IMR-90 (cell line): ENCODE data around the gene HAND1. TPM values are rescaled to one million over a fixed set of nuclear protein-coding genes. Genes with fewer than 3 reads are reported as not detected.

Experiments used
- ATAC-seq: fragments of 200-7000 bp; cut with Tn5 transposase; 2 replicates; pipeline ENCODE4 v1.9.1; 2020; ENCODE audit warnings: low read depth, mild to moderate bottlenecking, moderate library complexity
- BruUV-seq: library from RNA; stranded (reverse); fragments of 400-500 nt; replicated peaks from 2 replicates; lab custom pipeline; 2021; lab: Mats Ljungman, UMichigan
- CTCF ChIA-PET: fragments of 300-600 bp; formaldehyde crosslinking; extraction: SDS; loops from one replicate; lab custom pipeline; 2021; ENCODE audit warnings: antibody characterized with exemption; lab: Yijun Ruan, JAX
- POLR2A ChIA-PET: fragments of 300-600 bp; sonication (Branson Sonifier 250); formaldehyde crosslinking; loops from one replicate; lab custom pipeline; 2022; ENCODE audit warnings: antibody characterized with exemption; ENCODE audit not compliant: unreplicated experiment; lab: Charles Lee
- DNase-seq: peaks from one replicate; pipeline ENCODE4 v3.0.0; 2013
- H2AFZ ChIP-seq: replicated peaks from 2 replicates; pipeline ENCODE3; 2013; ENCODE audit warnings: low read length, mild to moderate bottlenecking; ENCODE audit not compliant: poor library complexity
- H2AK5ac ChIP-seq: 2 replicates; pipeline ENCODE4 v1.6.1; 2013; ENCODE audit warnings: low read depth, low read length, inconsistent platforms
- H2AK9ac ChIP-seq: replicated peaks from 2 replicates; pipeline ENCODE3; 2013; ENCODE audit warnings: mild to moderate bottlenecking, low read depth, low read length, moderate library complexity; ENCODE audit not compliant: poor library complexity
- H2BK120ac ChIP-seq: 2 replicates; pipeline ENCODE4 v1.6.1; 2013; ENCODE audit warnings: low read depth, low read length, inconsistent platforms
- H2BK15ac ChIP-seq: 3 replicates; pipeline ENCODE4 v1.6.1; 2013; ENCODE audit warnings: low read depth, low read length, inconsistent platforms
- H2BK20ac ChIP-seq: 2 replicates; pipeline ENCODE4 v1.6.1; 2013; ENCODE audit warnings: low read depth, mild to moderate bottlenecking, inconsistent platforms, low read length, moderate library complexity
- H2BK5ac ChIP-seq: 2 replicates; pipeline ENCODE4 v1.6.1; 2013; ENCODE audit warnings: mild to moderate bottlenecking, low read depth, low read length, inconsistent platforms; ENCODE audit not compliant: poor library complexity, severe bottlenecking
- H3K14ac ChIP-seq: replicated peaks from 2 replicates; pipeline ENCODE4 v1.6.1; 2013; ENCODE audit warnings: low read depth, low read length, inconsistent platforms
- H3K18ac ChIP-seq: 2 replicates; pipeline ENCODE4 v1.6.1; 2013; ENCODE audit warnings: low read depth, low read length, control low read depth
- H3K23ac ChIP-seq: 2 replicates; pipeline ENCODE4 v1.6.1; 2013; ENCODE audit warnings: low read depth, low read length, inconsistent platforms
- H3K27ac ChIP-seq: 2 replicates; pipeline ENCODE4 v1.5.1; 2013; ENCODE audit warnings: mild to moderate bottlenecking, control low read depth, low read length; ENCODE audit not compliant: insufficient read depth
- H3K27me3 ChIP-seq: 2 replicates; pipeline ENCODE4 v1.6.1; 2013; ENCODE audit warnings: low read length; ENCODE audit not compliant: control insufficient read depth, insufficient read depth
- H3K36me3 ChIP-seq: 2 replicates; pipeline ENCODE4 v1.6.1; 2013; ENCODE audit warnings: low read length, mixed read lengths; ENCODE audit not compliant: control insufficient read depth, insufficient read depth
- H3K4ac ChIP-seq: 2 replicates; pipeline ENCODE4 v1.6.1; 2013; ENCODE audit warnings: low read depth, low read length, inconsistent platforms
- H3K4me1 ChIP-seq: 2 replicates; pipeline ENCODE4 v1.6.1; 2013; ENCODE audit warnings: low read length, mixed read lengths; ENCODE audit not compliant: control insufficient read depth, insufficient read depth
- H3K4me2 ChIP-seq: 2 replicates; pipeline ENCODE4 v1.6.1; 2013; ENCODE audit warnings: low read depth, mild to moderate bottlenecking, control low read depth, low read length, moderate library complexity
- H3K4me3 ChIP-seq: 2 replicates; pipeline ENCODE4 v1.5.1; 2013; ENCODE audit warnings: low read depth, mild to moderate bottlenecking, control low read depth, low read length, moderate library complexity; ENCODE audit not compliant: insufficient read depth
- H3K56ac ChIP-seq: 2 replicates; pipeline ENCODE4 v1.6.1; 2013; ENCODE audit warnings: low read length, inconsistent platforms; ENCODE audit not compliant: insufficient read depth; ENCODE audit errors: extremely low read depth
- H3K79me1 ChIP-seq, 2 experiments: 2 replicates each; pipeline ENCODE4 v1.6.1; 2013; ENCODE audit warnings: low read length in 2 of 2, inconsistent platforms in 1 of 2, low read depth in 1 of 2
- H3K9ac ChIP-seq: 2 replicates; pipeline ENCODE4 v1.6.1; 2013; ENCODE audit warnings: low read depth, low read length, control low read depth
- H3K9me1 ChIP-seq: 2 replicates; pipeline ENCODE4 v1.6.1; 2013; ENCODE audit warnings: low read length, inconsistent platforms; ENCODE audit not compliant: insufficient read depth
- H3K9me3 ChIP-seq: 2 replicates; pipeline ENCODE4 v1.6.1; 2013; ENCODE audit warnings: low read length; ENCODE audit not compliant: control insufficient read depth, insufficient read depth
- H4K20me1 ChIP-seq: 2 replicates; pipeline ENCODE4 v1.6.1; 2013; ENCODE audit warnings: low read length, inconsistent platforms; ENCODE audit not compliant: insufficient read depth
- H4K5ac ChIP-seq: 2 replicates; pipeline ENCODE4 v1.6.1; 2013; ENCODE audit warnings: mild to moderate bottlenecking, low read depth, low read length, control low read depth
- H4K8ac ChIP-seq, 2 experiments: 2 replicates each; pipeline ENCODE4 v1.6.1; 2013; ENCODE audit warnings: low read depth in 2 of 2, low read length in 2 of 2, control low read depth in 1 of 2, inconsistent platforms in 1 of 2
- H4K91ac ChIP-seq: 2 replicates; pipeline ENCODE4 v1.6.1; 2013; ENCODE audit warnings: low read depth, low read length, inconsistent platforms; ENCODE audit not compliant: insufficient read depth
- FOS ChIP-seq: fragments of 150-350 bp; IDR thresholded peaks from 2 replicates; pipeline ENCODE4 v1.6.1; 2016; ENCODE audit warnings: low read depth, low read length
- MAFK ChIP-seq: IDR thresholded peaks from 2 replicates; pipeline ENCODE4 v1.6.1; 2012; ENCODE audit warnings: low read depth, low read length, improper control_type of control experiment
- WGBS, 2 experiments: methylation state at CpG; one replicate each; pipeline versions ENCODE4 v1.1.5 to v1.1.7; 2013; ENCODE audit warnings: missing lambda C conversion rate in 2 of 2; ENCODE audit not compliant: insufficient read length in 1 of 2; ENCODE audit errors: extremely low coverage in 2 of 2; 5-methylcytosine and 5-hydroxymethylcytosine counted together
- dilution Hi-C: fragments of 300-500 bp; cut with HindIII; formaldehyde crosslinking; loops from one replicate; pipeline ENCODE4 v1.14.3; 2018; ENCODE audit warnings: low sequenced_read_pairs; ENCODE audit not compliant: unreplicated experiment
- in situ Hi-C: fragments of 300-500 bp; cut with MboI; formaldehyde crosslinking; loops from 3 replicates; pipeline ENCODE4 v1.14.3; 2019; ENCODE audit warnings: low sequenced_read_pairs, inconsistent platforms, mixed read lengths
- intact Hi-C: fragments of 100-400 bp; cut with micrococcal nuclease; formaldehyde crosslinking; loops from 2 replicates; pipeline ENCODE4 v1.10.0; 2022
- polyA plus RNA-seq, 3 experiments: library from polyadenylated mRNA; depleted of rRNA; stranded (reverse); fragments of >200 nt; gene quantifications; 2 replicates each; pipeline ENCODE4 v1.2.3, GENCODE V29; 2012; ENCODE audit warnings: low replicate concordance in 1 of 3
- total RNA-seq: library from RNA; depleted of rRNA; stranded (reverse); fragments of >200 nt; gene quantifications from 2 replicates; pipeline ENCODE4 v1.2.3, GENCODE V29; 2012
- TF ChIP-seq, protein P1 (sequence below): fragments of 150-350 bp; IDR thresholded peaks from 2 replicates; pipeline ENCODE4 v1.6.1; 2017; ENCODE audit warnings: mild to moderate bottlenecking, antibody characterized with exemption, low read length, low read depth

HAND1 gene
- total and polyA plus RNA-seq, 2 of the 4 experiments (the other 2 are of a cell fraction) = not detected

- H3K23ac ChIP-seq = 0 out of 2 replicates have a peak overlapping the region, but pooled peaks have one; percentile 50
- no peak overlapping the region for H3K4me2 ChIP-seq
- H4K8ac ChIP-seq = no peak overlapping the region
- no peak overlapping the region for H2BK5ac ChIP-seq
- dilution Hi-C loops = no loop called here
- CTCF ChIA-PET = no interaction called here
- H3K27me3 ChIP-seq = peaks cover 94% of the 10 kb centered on the region
- H3K27ac ChIP-seq = no peak overlapping the region
- no peaks in the 10 kb centered on the region for H3K79me1 ChIP-seq
- no peak overlapping the region for H3K9ac ChIP-seq
- ATAC-seq (no peak), DNase-seq (no peak)
- peaks cover 14% of the 10 kb centered on the region; the same call in 1 of the 2 replicates for H4K20me1 ChIP-seq
- H2AK5ac ChIP-seq = no peak overlapping the region
- H3K4me3 ChIP-seq = no peak overlapping the region
- H2BK20ac ChIP-seq = no peak overlapping the region
- H3K4me1 ChIP-seq = peaks cover 4% of the 10 kb centered on the region; the same call in 1 of the 2 replicates
- H2AFZ ChIP-seq = no peak overlapping the region
- POLR2A ChIA-PET = no interaction called here
- TF ChIP-seq MAFK (no peak), FOS (no peak)
- TF ChIP-seq, protein P1, sequence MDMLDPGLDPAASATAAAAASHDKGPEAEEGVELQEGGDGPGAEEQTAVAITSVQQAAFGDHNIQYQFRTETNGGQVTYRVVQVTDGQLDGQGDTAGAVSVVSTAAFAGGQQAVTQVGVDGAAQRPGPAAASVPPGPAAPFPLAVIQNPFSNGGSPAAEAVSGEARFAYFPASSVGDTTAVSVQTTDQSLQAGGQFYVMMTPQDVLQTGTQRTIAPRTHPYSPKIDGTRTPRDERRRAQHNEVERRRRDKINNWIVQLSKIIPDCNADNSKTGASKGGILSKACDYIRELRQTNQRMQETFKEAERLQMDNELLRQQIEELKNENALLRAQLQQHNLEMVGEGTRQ = no peak
- no peaks in the 10 kb centered on the region for H3K9me1 ChIP-seq
- no peak overlapping the region for H3K18ac ChIP-seq
- no peak overlapping the region for H4K5ac ChIP-seq
- no peak overlapping the region for H2AK9ac ChIP-seq
- no peak overlapping the region for H2BK15ac ChIP-seq
- no peak overlapping the region for H3K14ac ChIP-seq
- intact Hi-C loops = no loop called here
- BruUV-seq = no TSS peak
- WGBS, 2 experiments = 6% methylated on average over 17 of the region's 46 CpGs; no CpG with 5 or more reads in 1 of the 2 experiments
- no peak overlapping the region for H2BK120ac ChIP-seq
- in situ Hi-C loops = no loop called here
- H4K91ac ChIP-seq = no peak overlapping the region
- H3K4ac ChIP-seq = no peak overlapping the region
- H3K56ac ChIP-seq = no peak overlapping the region
- peaks cover 13% of the 10 kb centered on the region; the same call in 1 of the 2 replicates for H3K9me3 ChIP-seq
- H3K36me3 ChIP-seq = no peaks in the 10 kb centered on the region
These were observed 2.3 kb downstream of the HAND1 start for GRCh38 chr5:154475591-154476353.
